Neural crest cell (in vitro differentiated cells): Measurements from ENCODE around the gene PCGF3. TPM values are rescaled to one million over a fixed set of nuclear protein-coding genes. Genes with fewer than 3 reads are reported as not detected.

ENCODE experiments used
- DNase-seq: peaks from one replicate; pipeline ENCODE4 v3.0.0; 2021; ENCODE audit warnings: low read depth, mixed read lengths, low spot score
- H3K27ac Mint-ChIP-seq: one replicate; pipeline ENCODE4 v1.8.0; 2021; ENCODE audit warnings: mild to moderate bottlenecking, mixed read lengths; ENCODE audit not compliant: unreplicated experiment
- H3K27me3 Mint-ChIP-seq: 2 replicates; pipeline ENCODE4 v1.8.0; 2021; ENCODE audit warnings: low read depth, mild to moderate bottlenecking, mixed read lengths
- H3K36me3 Mint-ChIP-seq: 2 replicates; pipeline ENCODE4 v1.8.0; 2021; ENCODE audit warnings: low read depth, mild to moderate bottlenecking, mixed read lengths
- H3K4me1 Mint-ChIP-seq: 2 replicates; pipeline ENCODE4 v1.8.0; 2021; ENCODE audit warnings: mixed read lengths
- H3K4me3 Mint-ChIP-seq: one replicate; pipeline ENCODE4 v1.8.0; 2021; ENCODE audit warnings: mild to moderate bottlenecking, mixed read lengths
- H3K9me3 Mint-ChIP-seq: 2 replicates; pipeline ENCODE4 v1.8.0; 2021; ENCODE audit warnings: mixed read lengths
- CTCF ChIP-seq: fragments of 200-600 bp; sonication (generic); conservative IDR thresholded peaks from 2 replicates; pipeline ENCODE4 v1.5.0; 2021; ENCODE audit warnings: antibody characterized with exemption, mild to moderate bottlenecking
- total RNA-seq: library from RNA; stranded (reverse); gene quantifications from 2 replicates; pipeline ENCODE4 v1.2.1, GENCODE V29; 2021

The PCGF3 gene
- total RNA-seq, 1 donor from 2014 or later = 58.5 TPM

- H3K9me3 Mint-ChIP-seq = peaks cover 2% of the 10 kb centered on the region
- no peak for DNase-seq
- peaks cover 26% of the 10 kb centered on the region for H3K4me1 Mint-ChIP-seq
- no peak overlapping the region for H3K4me3 Mint-ChIP-seq
- TF ChIP-seq CTCF = no peak
- no peaks in the 10 kb centered on the region for H3K27me3 Mint-ChIP-seq
- H3K27ac Mint-ChIP-seq = no peak overlapping the region
- H3K36me3 Mint-ChIP-seq = peaks cover 22% of the 10 kb centered on the region
These were observed 2.4 kb downstream of the PCGF3 start for GRCh38 chr4:707929-708630.

GRCh38 chr4:708631-708933 lies 3.0 kb downstream of the PCGF3 start:
- Mint-ChIP-seq H3K4me3 (peak overlapping the region; percentile 86), H3K9me3 (peaks cover 2% of the 10 kb centered on the region), H3K27ac (no peak overlapping the region), H3K36me3 (peaks cover 22% of the 10 kb centered on the region), H3K4me1 (peaks cover 26% of the 10 kb centered on the region), H3K27me3 (no peaks in the 10 kb centered on the region)
- DNase-seq = no peak
- no peak for TF ChIP-seq CTCF

DNA sequence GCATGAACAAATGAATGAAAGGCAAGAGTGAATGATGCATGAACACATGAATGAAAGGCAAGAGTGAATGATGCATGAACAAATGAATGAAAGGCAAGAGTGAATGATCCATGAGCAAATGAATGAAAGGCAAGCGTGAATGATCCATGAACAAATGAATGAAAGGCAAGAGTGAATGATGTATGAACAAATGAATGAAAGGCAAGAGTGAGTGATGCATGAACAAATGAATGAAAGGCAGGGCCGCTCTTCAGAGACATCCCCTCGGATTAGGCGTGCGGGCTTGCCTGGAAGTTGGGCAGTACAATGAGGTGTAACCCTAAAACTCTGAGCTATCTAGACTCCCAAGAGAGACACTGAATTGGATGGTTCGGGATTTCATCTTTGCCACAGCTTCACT lies 3.7 kb downstream of the PCGF3 start:
- H3K9me3 Mint-ChIP-seq = peaks cover 2% of the 10 kb centered on the region
- no peak overlapping the region for H3K27ac Mint-ChIP-seq
- peaks cover 22% of the 10 kb centered on the region for H3K36me3 Mint-ChIP-seq
- peak overlapping the region; percentile 78 for H3K4me3 Mint-ChIP-seq
- no peak for DNase-seq
- TF ChIP-seq CTCF = no peak
- H3K27me3 Mint-ChIP-seq = no peaks in the 10 kb centered on the region
- H3K4me1 Mint-ChIP-seq = peaks cover 26% of the 10 kb centered on the region

DNA sequence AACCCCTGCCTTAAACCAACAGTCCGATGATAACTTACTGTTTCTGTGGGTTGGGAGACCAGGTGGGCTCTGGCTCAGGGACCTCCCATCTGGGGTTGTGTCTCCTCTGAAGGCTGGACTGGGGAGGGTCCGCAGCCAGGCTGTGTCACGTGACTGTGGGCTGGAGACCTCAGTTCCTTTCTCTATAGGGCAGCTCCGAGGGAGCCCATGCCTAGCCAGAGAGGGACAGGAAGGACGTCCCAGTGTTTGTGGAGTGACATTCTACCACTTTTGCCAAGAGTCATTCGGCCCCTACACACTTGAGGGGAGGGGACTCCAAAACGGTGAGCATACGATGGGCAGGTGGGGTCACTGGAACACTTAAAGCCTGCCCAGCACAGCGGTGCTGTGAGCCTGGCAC lies 4.5 kb downstream of the PCGF3 start:
- Mint-ChIP-seq H3K36me3 (peaks cover 24% of the 10 kb centered on the region), H3K4me3 (peak overlapping the region; percentile 78), H3K9me3 (peaks cover 2% of the 10 kb centered on the region), H3K27ac (no peak overlapping the region), H3K27me3 (no peaks in the 10 kb centered on the region), H3K4me1 (peaks cover 26% of the 10 kb centered on the region)
- no peak for TF ChIP-seq CTCF
- no peak for DNase-seq

DNA sequence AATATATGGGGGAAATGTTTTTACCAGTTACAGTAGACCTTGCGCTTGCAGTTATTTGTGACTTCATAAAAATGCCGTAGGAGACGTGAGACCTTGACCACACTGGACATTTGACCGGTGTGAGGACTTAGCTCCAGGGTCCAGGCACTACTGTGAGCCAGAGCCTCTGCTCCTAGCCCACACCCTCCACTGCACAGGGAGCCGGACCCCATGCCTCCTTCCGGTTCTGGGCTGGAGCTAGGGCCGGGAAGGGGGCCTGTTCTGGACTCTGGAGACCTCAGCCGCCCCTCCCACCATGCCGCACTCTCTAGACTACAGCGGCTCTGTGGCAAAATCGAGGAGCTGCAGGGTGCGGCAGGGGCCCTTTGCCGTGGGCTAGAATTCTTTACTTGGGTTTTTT lies 5.3 kb downstream of the PCGF3 start:
- Mint-ChIP-seq H3K4me1 (peaks cover 26% of the 10 kb centered on the region), H3K27ac (no peak overlapping the region)

More for the DNA sequence above, 5.3 kb downstream of the PCGF3 start:
- Mint-ChIP-seq H3K36me3 (peaks cover 24% of the 10 kb centered on the region), H3K9me3 (peaks cover 2% of the 10 kb centered on the region), H3K4me3 (peak overlapping the region; percentile 25), H3K27me3 (no peaks in the 10 kb centered on the region)
- TF ChIP-seq CTCF = no peak
- DNase-seq = no peak
